Smooth muscle cell (in vitro differentiated cells): ENCODE results near the gene GRIA1. TPM values are rescaled to one million over a fixed set of nuclear protein-coding genes. Genes with fewer than 3 reads are reported as not detected.

ENCODE experiments used
- DNase-seq: peaks from one replicate; lab custom pipeline; 2025; ENCODE audit not compliant: unreplicated experiment; lab: John Stamatoyannopoulos, UW
- H2AFZ ChIP-seq: fragments of 200-600 bp; sonication (generic); 2 replicates; pipeline ENCODE4 v1.6.0; 2016; ENCODE audit warnings: antibody characterized with exemption, low read depth, mild to moderate bottlenecking
- H3F3A ChIP-seq: fragments of 200-600 bp; sonication (generic); 2 replicates; pipeline ENCODE4 v1.6.0; 2017; ENCODE audit warnings: antibody characterized with exemption, low read depth
- H3K27ac ChIP-seq: fragments of 200-600 bp; sonication (generic); 2 replicates; pipeline ENCODE4 v1.5.1; 2016; ENCODE audit warnings: low read depth, mild to moderate bottlenecking
- H3K27me3 ChIP-seq: fragments of 200-600 bp; sonication (generic); 2 replicates; pipeline ENCODE4 v1.6.1; 2016; ENCODE audit warnings: low read depth, mild to moderate bottlenecking
- H3K36me3 ChIP-seq: fragments of 200-600 bp; sonication (generic); 2 replicates; pipeline ENCODE4 v1.5.1; 2016; ENCODE audit warnings: low read depth
- H3K4me1 ChIP-seq: fragments of 200-600 bp; sonication (generic); 2 replicates; pipeline ENCODE4 v1.5.1; 2016; ENCODE audit warnings: low read depth
- H3K4me2 ChIP-seq: fragments of 200-600 bp; sonication (generic); 2 replicates; pipeline ENCODE4 v1.6.0; 2016; ENCODE audit warnings: mild to moderate bottlenecking
- H3K4me3 ChIP-seq: fragments of 200-600 bp; sonication (generic); 2 replicates; pipeline ENCODE4 v1.5.1; 2016; ENCODE audit warnings: mild to moderate bottlenecking
- H3K79me2 ChIP-seq: fragments of 200-600 bp; sonication (generic); 2 replicates; pipeline ENCODE4 v1.6.0; 2016; ENCODE audit warnings: low read depth, mild to moderate bottlenecking
- H3K9ac ChIP-seq: fragments of 200-600 bp; sonication (generic); 2 replicates; pipeline ENCODE4 v1.6.0; 2016; ENCODE audit warnings: low read depth
- H3K9me3 ChIP-seq: fragments of 200-600 bp; sonication (generic); replicated peaks from 2 replicates; pipeline ENCODE4 v1.5.1; 2016; ENCODE audit warnings: low read depth
- H4K20me1 ChIP-seq: fragments of 200-600 bp; sonication (generic); 2 replicates; pipeline ENCODE4 v1.6.0; 2016; ENCODE audit warnings: low read depth
- WGBS: methylation state at CpG from one replicate; pipeline ENCODE4 v1.1.7; 2016; ENCODE audit warnings: low lambda C conversion rate; 5-methylcytosine and 5-hydroxymethylcytosine counted together
- polyA plus RNA-seq: library from polyadenylated mRNA; unstranded; fragments of >200 nt; fragmentation: Nextera tagmentation; extraction: Ambion mirVana; gene quantifications from 2 replicates; pipeline ENCODE4 v1.2.1, GENCODE V29; 2016
- total RNA-seq: library from RNA; depleted of rRNA; stranded (reverse); fragments of >200 nt; gene quantifications from 2 replicates; pipeline ENCODE4 v1.2.3, GENCODE V29; 2014
- TF ChIP-seq, protein P1 (sequence below): fragments of 200-600 bp; sonication (generic); IDR thresholded peaks from 2 replicates; pipeline ENCODE4 v1.5.1; 2017; ENCODE audit warnings: borderline replicate concordance, mild to moderate bottlenecking, antibody characterized with exemption; ENCODE audit not compliant: insufficient read depth, poor library complexity, severe bottlenecking

GRIA1 gene
- total and polyA plus RNA-seq, 2 experiments from 2014 or later: 0.17 to 0.94 TPM

DNA sequence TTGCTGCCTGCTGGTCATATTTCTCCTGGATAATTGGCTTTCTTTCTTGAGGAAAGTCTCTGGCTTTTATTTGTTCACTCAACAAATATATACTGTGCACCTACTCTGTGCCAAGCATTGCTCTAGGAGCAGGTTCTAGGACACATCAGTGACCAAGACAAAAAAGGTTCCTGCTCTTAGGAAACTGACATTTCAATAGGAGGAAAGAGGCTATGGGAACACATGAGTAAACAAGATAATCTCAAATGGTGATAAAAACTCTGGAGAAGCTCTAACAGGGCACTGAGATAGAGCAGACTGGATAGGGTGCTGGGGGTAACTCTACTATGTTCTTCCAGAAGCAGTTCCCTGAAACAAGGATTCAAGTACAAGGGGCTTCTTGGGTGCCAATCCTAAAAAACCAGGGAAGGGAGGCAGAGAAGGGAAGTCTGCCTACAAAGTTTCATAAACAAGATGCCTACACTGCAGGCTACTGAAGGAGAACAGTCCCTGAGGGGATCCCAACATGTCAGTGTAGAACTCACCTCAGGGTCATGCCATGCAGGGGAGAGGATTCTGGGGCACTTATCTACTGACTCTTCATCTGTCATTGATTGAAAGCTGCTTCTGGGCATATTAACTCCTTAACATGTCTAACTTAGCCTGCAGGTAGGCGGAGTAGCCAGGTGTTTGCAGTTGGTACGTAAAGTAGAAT, 181.3 kb downstream of the GRIA1 start:
- DNase-seq: no peak
- Histone ChIP-seq H2AFZ (no peak overlapping the region), H3K79me2 (no peaks in the 10 kb centered on the region), H3K4me3 (no peak overlapping the region), H3K36me3 (no peaks in the 10 kb centered on the region), H3K9me3 (no peaks in the 10 kb centered on the region), H3K4me2 (no peak overlapping the region), H3K4me1 (no peaks in the 10 kb centered on the region), H3K27ac (no peak overlapping the region), H3F3A (no peaks in the 10 kb centered on the region), H3K9ac (no peak overlapping the region), H4K20me1 (no peaks in the 10 kb centered on the region), H3K27me3 (no peaks in the 10 kb centered on the region)
- 98% methylated on average over 2 of the region's 2 CpGs for WGBS
- TF ChIP-seq, protein P1, sequence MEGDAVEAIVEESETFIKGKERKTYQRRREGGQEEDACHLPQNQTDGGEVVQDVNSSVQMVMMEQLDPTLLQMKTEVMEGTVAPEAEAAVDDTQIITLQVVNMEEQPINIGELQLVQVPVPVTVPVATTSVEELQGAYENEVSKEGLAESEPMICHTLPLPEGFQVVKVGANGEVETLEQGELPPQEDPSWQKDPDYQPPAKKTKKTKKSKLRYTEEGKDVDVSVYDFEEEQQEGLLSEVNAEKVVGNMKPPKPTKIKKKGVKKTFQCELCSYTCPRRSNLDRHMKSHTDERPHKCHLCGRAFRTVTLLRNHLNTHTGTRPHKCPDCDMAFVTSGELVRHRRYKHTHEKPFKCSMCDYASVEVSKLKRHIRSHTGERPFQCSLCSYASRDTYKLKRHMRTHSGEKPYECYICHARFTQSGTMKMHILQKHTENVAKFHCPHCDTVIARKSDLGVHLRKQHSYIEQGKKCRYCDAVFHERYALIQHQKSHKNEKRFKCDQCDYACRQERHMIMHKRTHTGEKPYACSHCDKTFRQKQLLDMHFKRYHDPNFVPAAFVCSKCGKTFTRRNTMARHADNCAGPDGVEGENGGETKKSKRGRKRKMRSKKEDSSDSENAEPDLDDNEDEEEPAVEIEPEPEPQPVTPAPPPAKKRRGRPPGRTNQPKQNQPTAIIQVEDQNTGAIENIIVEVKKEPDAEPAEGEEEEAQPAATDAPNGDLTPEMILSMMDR: no peak

DNA sequence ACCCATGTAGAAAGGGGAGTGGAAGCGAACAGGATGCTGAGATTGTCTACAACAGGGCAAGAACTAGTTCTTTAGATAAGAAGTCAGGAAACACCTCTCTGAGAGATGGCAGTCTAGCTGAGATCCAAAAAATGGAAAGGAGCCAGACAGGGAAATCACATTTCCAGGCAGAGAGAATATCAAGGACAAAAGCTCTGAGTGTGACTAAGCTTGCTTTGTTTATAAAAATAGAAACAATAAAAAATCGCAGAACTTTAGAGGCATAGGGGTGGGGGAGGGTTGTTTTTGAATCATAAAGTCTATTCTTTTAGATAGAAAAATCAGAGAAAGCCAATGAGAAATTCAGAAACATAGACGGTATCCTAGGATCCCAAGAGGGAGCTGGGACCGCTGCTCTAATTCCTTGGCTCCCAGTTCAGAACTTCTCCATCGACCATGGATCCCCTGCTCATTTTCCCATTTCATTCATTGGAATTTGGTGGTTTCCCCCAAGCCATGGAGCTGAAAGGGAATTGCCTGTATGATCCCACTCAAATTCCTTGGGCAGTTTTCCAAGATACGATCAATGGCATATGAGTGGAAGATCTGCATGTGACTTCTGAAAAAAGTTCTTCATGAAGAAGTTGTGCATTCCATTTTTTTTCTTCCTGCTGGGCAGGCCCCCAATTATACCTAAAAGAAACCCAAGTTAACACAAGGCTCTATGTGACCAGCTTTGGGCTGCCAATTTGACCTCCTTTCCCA, 182.0 kb downstream of the GRIA1 start:
- H3K4me1 ChIP-seq: no peaks in the 10 kb centered on the region
- H3K36me3 ChIP-seq: no peaks in the 10 kb centered on the region
- no peaks in the 10 kb centered on the region for H3K27me3 ChIP-seq
- no peak overlapping the region for H3K4me2 ChIP-seq
- no peaks in the 10 kb centered on the region for H3K9me3 ChIP-seq
- H3K9ac ChIP-seq: no peak overlapping the region
- no peak overlapping the region for H3K4me3 ChIP-seq
- WGBS: 89% methylated on average over 6 of the region's 6 CpGs
- no peaks in the 10 kb centered on the region for H3K79me2 ChIP-seq
- no peaks in the 10 kb centered on the region for H3F3A ChIP-seq
- TF ChIP-seq, protein P1: no peak
- no peak for DNase-seq
- no peak overlapping the region for H3K27ac ChIP-seq
- no peaks in the 10 kb centered on the region for H4K20me1 ChIP-seq
- no peak overlapping the region for H2AFZ ChIP-seq

DNA sequence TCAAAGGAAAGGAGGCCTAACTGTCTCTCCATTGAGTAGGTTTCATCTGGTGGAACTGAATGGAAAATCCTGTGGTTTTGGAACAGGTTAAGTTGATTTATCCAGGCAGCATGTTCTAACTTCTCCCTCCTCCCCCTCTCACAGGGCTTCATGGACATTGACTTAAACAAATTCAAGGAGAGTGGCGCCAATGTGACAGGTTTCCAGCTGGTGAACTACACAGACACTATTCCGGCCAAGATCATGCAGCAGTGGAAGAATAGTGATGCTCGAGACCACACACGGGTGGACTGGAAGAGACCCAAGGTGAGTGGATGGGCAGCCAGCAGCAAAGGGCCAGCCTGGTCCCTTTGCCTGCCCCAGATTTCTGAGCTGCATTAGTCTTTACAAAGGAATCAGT, 183.9 kb downstream of the GRIA1 start:
- H3K4me1 ChIP-seq: no peaks in the 10 kb centered on the region
- H3F3A ChIP-seq: no peaks in the 10 kb centered on the region
- H3K9me3 ChIP-seq: no peaks in the 10 kb centered on the region
- 95% methylated on average over 4 of the region's 4 CpGs for WGBS
- H3K27me3 ChIP-seq: no peaks in the 10 kb centered on the region
- H3K9ac ChIP-seq: no peak overlapping the region
- H4K20me1 ChIP-seq: no peaks in the 10 kb centered on the region
- H3K4me2 ChIP-seq: no peak overlapping the region
- no peaks in the 10 kb centered on the region for H3K36me3 ChIP-seq
- H2AFZ ChIP-seq: no peak overlapping the region
- no peak overlapping the region for H3K27ac ChIP-seq
- no peaks in the 10 kb centered on the region for H3K79me2 ChIP-seq
- TF ChIP-seq, protein P1: no peak
- no peak overlapping the region for H3K4me3 ChIP-seq
- DNase-seq: no peak
